SK-MEL-5 (cell line): Measurements from ENCODE around the gene PMEPA1. TPM values are rescaled to one million over a fixed set of nuclear protein-coding genes. Genes with fewer than 3 reads are reported as not detected.

Experiments used
- DNase-seq: peaks from one replicate; pipeline ENCODE4 v3.0.0-alpha.2; 2016; ENCODE audit warnings: low read depth, low spot score
- in situ Hi-C: cut with HindIII; loops from 2 replicates; pipeline ENCODE4 v1.10.0; 2016; ENCODE audit warnings: low sequenced_read_pairs, high pct_unique_total_duplicates, low pct_unique_long_range_greater_than_20kb
- total RNA-seq: library from RNA; depleted of rRNA; stranded (reverse); fragments of >200 nt; shearing (Covaris generic); gene quantifications from 2 replicates; pipeline ENCODE4 v1.2.3, GENCODE V29; 2014

PMEPA1 gene
- total RNA-seq, 1 experiment from 2014 or later, result 5.7 TPM

GRCh38 chr20:57702091-57702490 is 7.7 kb downstream of the PMEPA1 start:
- in situ Hi-C loops, result no loop called here
- no peak for DNase-seq

GRCh38 chr20:57701651-57702050 is 8.2 kb downstream of the PMEPA1 start:
- in situ Hi-C loops, result no loop called here
- DNase-seq, result no peak

GRCh38 chr20:57701090-57701489 is 8.7 kb downstream of the PMEPA1 start:
- in situ Hi-C loops, result no loop called here

GRCh38 chr20:57699395-57699794 is 10.4 kb downstream of the PMEPA1 start:
- no peak for DNase-seq
- in situ Hi-C loops, result no loop called here

More at GRCh38 chr20:57701090-57701489, 8.7 kb downstream of the PMEPA1 start:
- DNase-seq, result no peak

GRCh38 chr20:57698867-57699275 is 10.9 kb downstream of the PMEPA1 start:
- DNase-seq, result no peak
- in situ Hi-C loops, result no loop called here

GRCh38 chr20:57698116-57698866 is 11.5 kb downstream of the PMEPA1 start:
- in situ Hi-C loops, result no loop called here
- peak; percentile 43 for DNase-seq

- no peak for DNase-seq
- in situ Hi-C loops, result no loop called here
Measured at GRCh38 chr20:57697543-57697942, 12.3 kb downstream of the PMEPA1 start.

- DNase-seq, result no peak
- in situ Hi-C loops, result no loop called here
Measured at GRCh38 chr20:57696401-57696961, 13.3 kb downstream of the PMEPA1 start.

GRCh38 chr20:57695940-57696339 is 13.9 kb downstream of the PMEPA1 start:
- DNase-seq, result no peak
- in situ Hi-C loops, result no loop called here

GRCh38 chr20:57695012-57695411 is 14.8 kb downstream of the PMEPA1 start:
- in situ Hi-C loops, result no loop called here
- no peak for DNase-seq

- in situ Hi-C loops, result no loop called here
- DNase-seq, result no peak
Measured at GRCh38 chr20:57694481-57694880, 15.3 kb downstream of the PMEPA1 start.

GRCh38 chr20:57693670-57694329 is 16.0 kb downstream of the PMEPA1 start:
- in situ Hi-C loops, result no loop called here
- no peak for DNase-seq

- DNase-seq, result no peak
- in situ Hi-C loops, result no loop called here
Measured at GRCh38 chr20:57693002-57693582, 16.7 kb downstream of the PMEPA1 start.

- in situ Hi-C loops, result no loop called here
- DNase-seq, result no peak
Measured at GRCh38 chr20:57692393-57692792, 17.4 kb downstream of the PMEPA1 start.

GRCh38 chr20:57691699-57692098 is 18.1 kb downstream of the PMEPA1 start:
- no peak for DNase-seq
- in situ Hi-C loops, result no loop called here

GRCh38 chr20:57690525-57690924 is 19.3 kb downstream of the PMEPA1 start:
- in situ Hi-C loops, result no loop called here

GRCh38 chr20:57689745-57690481 is 19.9 kb downstream of the PMEPA1 start:
- DNase-seq, result no peak
- in situ Hi-C loops, result no loop called here

More at GRCh38 chr20:57690525-57690924, 19.3 kb downstream of the PMEPA1 start:
- no peak for DNase-seq

GRCh38 chr20:57688864-57689263 is 21.0 kb downstream of the PMEPA1 start:
- in situ Hi-C loops, result no loop called here
- no peak for DNase-seq
